Fibroblast of skin of right biceps (primary cell): ENCODE results near the gene HABP2.

Source experiments
- DNase-seq: peaks from one replicate; pipeline ENCODE4 v3.0.0-alpha.2; 2013

HABP2 gene

DNA sequence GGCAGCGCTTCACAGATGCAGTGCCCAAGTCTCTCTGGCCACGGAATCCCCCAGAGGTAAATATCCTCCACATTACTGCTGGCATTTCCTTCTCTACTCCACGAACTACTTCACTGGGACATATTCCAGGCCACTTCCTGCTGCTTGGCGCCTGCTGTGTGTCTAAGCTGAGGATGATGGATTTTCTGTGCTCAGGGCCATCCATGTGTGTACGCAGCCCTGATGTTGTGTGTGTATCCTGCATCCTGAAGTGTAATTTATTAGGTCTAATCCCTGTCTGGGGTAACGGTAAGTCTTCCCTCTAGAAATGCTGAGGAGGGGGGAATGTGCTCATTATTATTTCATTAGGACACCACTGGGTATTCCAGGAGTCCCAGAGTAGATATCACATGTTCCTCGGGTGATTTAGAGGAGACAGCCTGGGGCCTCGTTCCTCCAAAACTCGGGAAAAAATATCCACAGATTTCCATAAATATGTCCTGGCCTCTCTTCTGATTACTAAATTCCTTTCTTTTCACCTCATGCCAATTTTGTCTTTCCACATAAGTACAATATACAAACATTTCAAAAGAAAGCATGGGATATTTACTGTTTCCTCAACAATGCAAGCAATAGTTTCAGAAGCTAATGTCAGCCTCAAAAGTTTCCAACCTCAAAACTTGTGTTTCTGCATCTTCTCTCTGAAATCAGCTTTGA, 25.5 kb upstream of the HABP2 start:
- peak; percentile 82 for DNase-seq

DNA sequence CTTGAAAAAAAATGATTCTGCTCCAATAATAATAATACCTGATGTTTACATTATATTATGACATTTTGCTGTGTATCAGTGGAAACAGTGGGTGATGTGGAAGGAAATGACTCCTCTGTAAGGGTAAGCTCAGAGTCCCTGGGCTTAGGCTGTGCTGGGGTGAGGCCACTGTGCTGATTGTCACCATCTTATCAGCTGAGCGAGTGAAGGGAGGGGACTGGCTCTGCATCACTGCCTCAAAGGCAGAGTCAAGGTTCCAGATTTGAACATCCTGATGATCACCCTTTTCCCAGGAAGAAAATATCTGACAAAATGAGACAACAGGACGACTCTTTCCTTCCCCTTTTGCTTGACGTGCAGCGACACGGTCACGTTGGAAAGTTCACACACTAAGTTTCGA, 24.0 kb upstream of the HABP2 start:
- DNase-seq: no peak

DNA sequence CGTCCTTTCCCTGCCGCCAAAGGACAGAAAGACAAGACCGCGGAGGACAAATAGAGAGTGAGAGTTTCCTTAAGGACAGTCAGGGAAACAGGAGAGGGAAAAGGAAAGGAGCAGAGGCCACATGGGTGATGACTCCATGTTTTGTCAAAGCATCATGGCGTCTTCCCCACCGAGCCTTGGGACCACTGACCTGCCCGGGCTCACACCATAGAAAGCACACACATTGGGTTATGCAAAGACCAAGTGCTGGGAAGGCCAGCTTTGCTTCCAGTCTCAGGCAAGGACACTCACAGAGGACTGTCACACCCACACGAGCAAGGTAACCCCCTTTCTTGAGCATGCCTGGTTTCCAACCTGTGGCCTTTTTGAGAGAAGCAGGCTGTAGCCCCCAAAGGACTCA, 23.3 kb upstream of the HABP2 start:
- DNase-seq: no peak

DNA sequence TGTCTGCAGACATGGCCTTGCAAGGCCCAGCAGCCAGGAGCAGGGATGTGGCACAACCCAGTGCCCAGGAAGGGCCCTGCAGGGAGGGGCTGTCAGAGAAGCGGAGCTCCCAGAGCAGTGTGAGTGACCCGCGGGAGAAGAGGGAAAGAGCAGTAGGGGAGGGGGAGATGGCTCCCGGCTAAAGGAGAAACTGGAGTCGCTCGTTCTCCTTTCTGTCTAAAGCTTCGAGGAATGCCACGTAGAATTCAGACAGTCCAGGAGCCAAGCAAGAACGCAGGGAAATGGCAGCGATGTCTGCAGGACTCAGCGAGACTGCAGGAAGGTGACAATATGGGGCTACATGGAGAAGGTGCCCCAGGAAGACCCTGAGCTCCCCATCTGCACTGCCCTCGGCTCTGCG, 22.4 kb upstream of the HABP2 start:
- no peak for DNase-seq

DNA sequence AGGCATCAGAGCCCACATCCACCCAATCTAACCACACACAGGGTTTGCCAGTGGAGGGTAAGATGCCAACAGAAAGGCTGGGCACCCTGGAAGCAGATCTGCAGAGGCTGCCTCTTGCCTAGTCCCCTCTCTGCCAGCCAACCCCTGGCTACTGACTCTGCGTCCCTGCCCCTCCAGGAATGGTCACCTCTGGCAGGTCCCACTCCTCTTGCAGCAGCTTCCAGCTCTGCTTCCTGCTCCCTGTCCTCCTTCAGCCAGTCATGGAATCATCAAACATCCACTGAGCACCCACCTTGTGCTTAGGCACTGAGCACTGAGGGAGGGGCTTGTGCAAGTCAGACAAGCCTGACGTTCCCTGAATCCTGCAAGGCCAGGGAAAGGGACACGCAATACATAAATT, 20.1 kb upstream of the HABP2 start:
- DNase-seq: no peak

DNA sequence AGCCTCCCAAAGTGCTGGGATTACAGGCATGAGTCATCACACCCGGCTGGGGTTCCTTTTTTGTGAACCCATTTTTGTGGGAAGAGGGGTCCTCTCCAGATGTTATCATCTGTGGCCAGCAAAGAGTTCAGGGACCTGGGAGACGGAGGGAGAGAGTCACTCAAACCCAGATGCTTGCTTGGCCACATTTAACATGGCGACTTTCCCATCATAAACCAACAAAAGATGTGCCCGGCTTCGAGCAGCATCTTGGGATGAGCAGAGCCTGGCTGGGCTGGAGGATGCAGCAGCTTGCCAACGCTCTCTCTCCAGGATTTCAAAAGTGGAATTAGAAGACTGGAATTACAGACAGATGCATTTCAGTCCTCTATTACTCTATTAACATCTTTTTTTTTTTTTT, 19.1 kb upstream of the HABP2 start:
- DNase-seq: no peak

DNA sequence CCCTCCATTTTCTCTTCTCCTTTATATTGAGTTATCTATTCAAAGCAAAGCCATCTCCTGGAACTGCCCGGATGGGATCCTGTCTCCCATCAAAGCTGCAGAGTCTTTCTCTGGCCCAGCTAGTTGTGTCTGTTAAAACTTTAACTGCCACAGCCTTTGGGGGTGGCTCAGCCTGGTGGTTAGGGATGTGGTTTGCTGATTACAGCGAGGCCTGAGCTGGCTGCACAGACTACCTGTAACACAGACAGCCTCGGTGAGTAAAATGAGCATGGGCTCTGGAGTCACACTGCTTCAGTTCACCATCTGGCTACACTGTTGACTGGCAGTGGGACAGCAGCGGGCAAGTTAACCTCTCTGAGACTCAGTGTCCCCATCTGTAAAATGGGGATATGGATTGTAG, 18.4 kb upstream of the HABP2 start:
- DNase-seq: no peak

DNA sequence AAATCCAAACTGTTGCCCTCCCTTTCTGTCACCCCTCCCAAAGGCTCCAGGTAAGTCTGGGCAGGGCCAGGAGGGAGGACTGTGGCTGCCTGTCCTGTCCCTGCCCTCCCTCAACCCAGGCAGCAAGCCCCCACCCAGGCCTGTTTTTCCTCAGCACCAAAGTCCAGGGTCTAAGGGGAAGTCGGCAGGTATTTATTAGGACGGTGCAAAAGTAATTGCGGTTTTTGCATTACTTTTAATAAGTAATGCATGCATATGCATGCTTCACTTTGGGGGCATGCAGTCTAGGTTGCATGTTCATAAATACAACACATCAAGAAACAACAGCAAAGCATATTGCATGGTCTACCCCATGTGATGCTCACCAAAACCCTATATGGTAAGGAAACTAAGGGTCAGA, 15.2 kb upstream of the HABP2 start:
- DNase-seq: no peak

DNA sequence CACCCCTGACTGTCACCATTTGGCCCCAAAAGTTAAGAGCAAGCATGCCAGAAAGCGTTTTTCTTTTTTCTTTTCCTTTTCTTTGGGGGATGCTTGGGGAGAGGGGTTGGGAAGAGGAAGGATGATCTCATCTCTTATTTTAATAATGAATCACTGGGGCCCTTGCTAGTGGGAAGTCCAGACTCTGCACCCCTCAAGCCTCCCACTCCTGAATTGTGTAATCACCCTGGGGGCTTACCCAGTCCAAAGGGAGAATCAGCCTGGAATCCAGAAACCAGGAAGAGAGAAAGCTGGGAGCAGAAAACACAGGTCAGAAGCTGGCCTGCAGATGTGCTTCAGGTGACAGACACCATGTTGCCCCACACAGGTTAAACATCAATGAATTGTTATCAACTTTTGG, 14.7 kb upstream of the HABP2 start:
- DNase-seq: peak; percentile 48

DNA sequence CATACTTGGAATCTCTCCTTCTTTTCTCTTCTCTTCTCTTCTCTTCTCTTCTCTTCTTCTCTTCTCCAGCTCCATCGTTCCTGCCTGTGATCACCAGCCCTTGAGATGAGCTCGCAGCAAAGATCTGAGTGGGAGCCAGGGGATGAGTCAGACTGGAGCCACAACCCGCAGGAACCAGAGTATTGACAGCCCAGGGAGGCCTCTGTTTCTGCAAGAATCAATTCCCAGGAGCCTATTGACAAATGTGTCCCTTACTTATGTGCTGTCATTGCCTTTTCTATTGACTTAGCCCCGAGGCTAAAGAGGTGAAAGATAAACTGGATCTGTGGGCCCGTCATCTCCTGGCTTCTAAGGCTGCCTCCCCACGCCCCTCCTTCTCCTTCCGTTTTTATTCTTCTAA, 13.1 kb upstream of the HABP2 start:
- peak; percentile 86 for DNase-seq

DNA sequence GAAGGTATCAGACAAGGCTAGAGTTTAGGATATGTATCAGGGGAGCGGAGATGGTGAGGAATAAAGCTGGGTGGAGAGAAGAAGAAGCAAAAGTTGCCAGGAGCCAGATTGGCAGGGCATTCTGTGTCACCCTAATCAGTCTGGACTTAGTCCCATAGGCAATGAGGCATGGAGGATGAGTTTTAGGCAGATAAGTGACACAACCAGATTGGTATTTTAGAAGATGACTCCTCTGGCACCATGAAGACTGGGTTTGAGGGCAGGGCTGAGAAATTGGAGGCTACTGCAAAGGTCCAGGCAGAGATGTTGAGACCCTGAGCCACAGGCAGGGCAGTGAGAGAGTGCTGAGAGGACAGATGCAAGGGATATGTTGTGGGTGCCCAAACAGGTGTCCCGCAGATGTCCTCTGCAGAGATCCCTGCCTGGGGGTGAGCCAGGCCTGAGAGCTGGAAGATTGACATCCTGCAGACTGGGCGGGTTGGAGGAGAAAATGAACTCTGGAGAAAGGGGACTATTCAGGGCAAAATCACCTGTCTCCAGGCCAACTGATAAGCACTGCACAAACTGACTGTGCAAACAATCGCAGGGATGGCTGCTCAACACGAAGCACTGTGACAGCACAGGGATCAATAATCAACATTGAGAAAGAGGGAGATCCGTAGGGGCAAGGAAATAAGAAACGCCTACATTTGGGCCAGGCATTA, 11.9 kb upstream of the HABP2 start:
- DNase-seq: peak; percentile 58

DNA sequence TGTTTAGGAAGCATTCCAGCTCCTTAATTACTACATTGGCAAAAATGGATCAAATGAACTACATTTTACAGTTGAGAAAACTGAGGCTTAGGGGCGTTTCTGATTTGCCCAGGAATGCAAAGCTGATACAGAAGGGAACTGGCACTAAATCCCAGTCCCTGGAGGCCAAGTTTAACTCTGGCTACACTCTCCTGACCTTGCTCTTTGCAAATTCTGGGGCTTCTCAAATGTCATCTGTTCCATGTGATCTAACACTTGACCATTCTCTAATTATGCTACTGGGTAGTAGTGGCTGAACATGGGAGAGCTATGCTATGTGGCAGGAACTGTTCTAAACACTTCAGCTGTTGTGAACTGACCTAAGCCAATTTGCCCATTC, 11.3 kb upstream of the HABP2 start:
- DNase-seq: no peak

DNA sequence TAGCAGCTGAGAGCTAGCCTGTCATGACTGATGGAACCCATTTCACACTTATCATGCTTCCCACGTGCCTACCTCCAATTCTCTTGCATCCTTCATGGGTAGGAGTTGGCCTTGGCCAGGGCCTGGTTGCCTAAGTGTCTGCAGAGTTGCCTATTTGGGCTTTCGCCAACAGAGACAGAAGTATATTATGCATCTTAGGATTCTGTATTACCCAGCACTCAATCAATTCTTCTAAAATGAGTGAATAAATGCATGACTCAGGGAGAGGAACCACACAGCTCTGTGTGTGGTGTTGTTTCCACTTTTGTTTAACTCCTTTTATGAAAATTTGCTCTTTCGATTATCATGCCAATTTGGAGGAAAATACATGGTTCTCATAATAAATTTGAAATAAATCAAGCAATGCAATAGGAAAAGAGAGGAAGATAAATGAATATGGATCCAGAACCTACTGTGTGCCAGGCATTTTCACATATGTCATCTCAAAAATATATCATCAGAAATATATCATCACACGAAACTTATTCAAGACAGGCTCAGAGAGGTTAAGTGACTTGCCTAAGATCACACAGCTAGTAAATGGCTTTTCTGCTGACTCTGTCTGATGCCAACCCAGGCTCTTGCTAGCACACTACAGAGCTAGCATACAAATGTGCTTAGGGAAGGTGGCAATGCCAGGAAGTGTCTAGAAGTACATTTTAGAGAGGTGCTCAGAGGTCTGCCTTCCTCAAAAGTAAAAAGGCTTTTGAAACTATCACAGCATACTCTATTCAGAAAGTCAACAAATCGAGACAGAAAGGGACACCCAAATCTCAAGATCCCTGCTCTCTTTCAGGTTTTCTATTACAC, 9.5 kb upstream of the HABP2 start:
- DNase-seq: peak; percentile 51

DNA sequence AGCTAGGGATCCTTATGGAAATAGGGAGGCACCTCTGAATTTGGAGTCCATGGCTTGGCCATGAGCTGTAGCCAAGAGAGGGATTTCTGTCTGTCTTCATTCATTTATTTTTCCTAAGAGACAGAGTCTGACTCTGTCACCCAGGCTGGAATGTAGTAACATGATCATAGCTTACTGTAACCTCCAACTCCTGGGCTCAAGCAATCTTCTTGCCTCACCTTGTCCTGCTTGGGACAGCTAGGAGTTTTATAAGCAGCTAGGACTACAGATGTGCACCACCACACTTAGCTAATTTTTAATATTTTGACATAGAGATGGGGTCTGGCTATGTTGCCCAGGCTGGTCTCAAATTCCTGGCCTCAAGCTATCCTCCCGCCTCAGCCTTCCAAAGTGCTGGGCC, 8.5 kb upstream of the HABP2 start:
- DNase-seq: no peak

DNA sequence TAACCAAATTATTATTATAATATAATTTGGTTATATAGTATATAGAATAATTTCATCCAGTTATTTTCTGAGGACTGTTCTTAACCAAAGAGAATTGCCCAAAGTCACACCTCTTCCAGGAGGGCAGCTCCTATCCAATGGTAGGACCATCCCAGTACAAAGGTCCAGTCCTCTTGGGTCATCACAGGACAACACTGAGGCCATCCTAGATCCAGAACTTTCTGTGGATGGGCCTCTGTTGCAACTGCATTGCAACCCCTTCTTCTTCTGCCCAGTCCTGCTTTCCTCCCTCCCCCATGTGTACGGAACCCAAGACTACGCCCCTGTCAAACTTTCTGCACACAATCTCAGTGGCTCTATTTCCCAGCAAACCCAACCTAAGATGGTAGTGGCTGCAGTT, 5.4 kb upstream of the HABP2 start:
- no peak for DNase-seq

DNA sequence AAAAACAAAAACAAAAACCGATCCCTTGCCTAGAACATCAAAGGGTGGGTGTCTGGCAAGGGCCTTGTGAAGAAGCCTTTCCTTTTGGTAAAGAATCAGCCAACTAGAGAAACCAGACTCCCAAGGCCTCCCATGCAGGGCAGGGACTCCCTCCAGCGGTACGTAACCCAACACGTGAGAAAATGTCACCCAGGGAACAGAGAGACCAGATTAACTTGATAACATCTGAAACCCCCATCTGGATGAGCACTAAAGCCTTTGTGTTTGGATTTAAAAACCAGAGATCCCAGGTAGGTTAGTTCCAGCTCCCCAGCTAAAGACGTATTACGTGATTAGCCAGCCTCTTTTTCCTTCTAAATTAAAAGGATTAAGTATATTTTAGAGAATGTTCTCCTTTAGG, 3.0 kb upstream of the HABP2 start:
- no peak for DNase-seq

DNA sequence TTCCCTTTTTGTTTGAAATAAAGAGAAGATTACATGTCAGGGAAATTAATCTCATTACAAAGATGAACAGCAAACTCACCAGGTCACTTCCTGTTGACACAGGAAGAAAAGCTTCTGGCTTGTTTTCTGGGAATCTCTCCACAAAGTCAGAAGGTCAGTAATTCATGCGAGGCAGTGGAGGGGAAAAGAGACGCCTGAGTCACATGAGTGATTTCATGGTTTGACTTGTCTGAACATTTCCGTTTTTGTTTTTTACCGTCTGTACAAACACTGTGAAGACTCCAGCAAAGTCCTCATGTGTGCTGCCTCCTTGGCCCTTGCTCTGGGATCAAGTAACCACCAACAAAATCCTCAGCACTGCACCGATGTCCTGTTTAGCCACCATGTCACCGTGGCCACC, 2.5 kb upstream of the HABP2 start:
- peak; percentile 36 for DNase-seq

DNA sequence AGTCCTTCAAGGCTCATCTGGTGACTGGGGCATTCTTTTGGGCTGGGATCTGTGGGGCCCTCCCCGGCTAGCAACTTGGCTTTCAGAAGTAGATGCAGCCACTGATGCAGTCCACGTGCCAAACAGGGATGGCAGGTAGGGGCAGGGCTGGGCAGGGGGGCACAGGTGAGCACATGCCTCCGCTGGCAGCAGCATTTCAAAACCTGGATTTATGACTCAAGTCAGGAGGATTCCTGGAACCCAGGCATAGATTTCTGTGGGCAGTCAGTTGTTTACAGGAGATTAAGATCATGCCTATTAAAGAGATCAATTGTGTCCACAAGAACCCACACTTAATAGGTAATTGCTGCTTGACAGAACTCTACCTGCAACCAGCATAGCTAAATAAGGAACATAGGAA, 839 bp upstream of the HABP2 start:
- DNase-seq: no peak

DNA sequence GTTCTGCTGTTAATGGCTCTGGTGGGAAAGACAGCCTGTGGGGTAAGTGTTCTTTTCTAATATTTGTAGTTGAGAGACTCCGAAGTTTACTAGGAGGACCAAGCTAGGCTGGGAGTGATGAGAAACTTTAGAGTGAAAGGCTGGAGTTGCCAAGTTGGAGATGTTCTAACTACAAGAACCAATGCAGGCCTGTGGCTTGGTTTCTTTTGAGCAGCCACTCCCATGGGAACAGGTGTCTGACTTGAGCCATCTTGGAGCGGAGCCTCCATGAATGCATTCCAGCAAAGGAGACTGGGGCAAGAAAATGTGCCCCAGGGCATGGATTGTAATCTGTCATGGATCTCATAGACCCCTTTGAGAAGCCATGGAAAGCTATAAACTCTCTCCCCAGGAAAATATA, 296 bp downstream of the HABP2 start:
- DNase-seq: no peak

DNA sequence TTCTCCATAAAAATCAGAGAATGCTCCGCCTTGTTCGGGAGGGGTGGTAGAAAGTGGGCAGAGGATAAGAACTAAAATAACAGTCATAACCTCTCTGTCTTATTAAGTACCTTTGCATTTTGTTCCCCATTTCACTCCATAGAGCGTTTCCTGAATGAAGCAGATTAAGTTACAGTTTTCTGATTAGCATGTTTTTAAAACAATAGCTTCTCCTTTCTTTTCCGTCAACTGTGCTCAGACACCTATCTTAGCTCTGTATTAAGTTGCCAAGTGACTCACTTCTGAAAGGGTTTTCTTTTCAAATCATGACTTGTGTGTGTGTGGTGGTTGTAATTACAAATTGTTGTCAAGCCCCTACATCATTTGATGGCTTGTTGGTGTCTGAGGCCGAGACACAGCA, 1.4 kb downstream of the HABP2 start:
- DNase-seq: no peak

DNA sequence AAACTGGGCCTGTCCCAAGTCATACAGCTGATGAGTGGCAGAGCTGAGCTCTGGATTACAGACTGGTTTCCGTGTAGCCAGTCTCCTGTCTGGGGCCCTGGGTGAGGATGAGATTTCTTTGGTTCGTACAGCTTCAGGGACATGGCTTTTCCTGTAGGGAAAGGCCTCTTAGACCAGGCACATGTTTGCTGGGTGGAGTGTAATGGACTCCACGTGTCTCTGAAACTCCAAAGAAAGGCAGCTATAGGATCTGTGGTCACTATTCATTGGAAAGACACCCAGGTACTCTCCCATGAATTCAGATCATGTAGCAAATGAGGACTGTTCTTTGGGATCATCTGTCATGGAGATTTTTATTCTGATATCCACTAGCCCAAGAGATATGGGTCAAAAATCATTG, 2.4 kb downstream of the HABP2 start:
- DNase-seq: no peak

DNA sequence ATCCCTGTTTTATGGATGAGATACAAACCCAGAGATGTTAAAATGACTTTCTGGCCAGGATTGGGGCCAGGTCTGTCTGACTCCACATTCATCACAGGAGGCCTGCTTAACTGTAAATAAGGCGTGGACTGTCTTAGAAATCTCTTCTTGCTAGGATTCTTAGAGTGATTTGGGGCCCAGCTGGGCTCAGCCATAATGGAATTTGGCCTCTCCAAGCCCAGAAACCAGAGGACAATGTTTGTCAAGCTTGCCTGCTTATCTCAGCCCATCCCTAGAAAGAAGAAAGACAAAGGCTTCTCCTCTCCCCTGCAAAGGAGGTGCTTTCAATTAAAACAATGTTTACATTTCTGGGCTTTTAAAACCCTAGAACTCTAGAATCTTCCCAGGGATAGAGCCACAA, 2.9 kb downstream of the HABP2 start:
- DNase-seq: no peak

DNA sequence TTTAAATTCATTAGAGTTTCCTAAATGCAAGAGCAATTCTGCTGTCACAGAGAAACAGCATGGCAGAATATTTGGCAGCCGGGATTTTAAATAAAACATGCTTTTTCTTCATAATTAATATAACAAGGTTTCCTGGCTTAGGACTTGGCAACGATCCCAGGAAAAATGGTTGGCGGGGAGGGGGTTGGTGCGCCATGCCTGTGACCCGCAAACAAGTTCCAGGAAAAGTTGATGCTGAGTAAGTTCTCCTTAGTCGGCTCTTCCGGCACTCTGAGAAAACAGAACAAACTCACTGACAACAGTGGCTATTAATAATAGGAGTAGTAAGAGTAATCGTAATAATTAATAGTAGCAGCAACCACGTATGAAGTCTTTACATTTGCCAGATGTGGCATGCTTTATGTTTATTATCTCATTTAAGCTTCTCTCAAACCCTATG, 4.6 kb downstream of the HABP2 start:
- DNase-seq: peak; percentile 65

DNA sequence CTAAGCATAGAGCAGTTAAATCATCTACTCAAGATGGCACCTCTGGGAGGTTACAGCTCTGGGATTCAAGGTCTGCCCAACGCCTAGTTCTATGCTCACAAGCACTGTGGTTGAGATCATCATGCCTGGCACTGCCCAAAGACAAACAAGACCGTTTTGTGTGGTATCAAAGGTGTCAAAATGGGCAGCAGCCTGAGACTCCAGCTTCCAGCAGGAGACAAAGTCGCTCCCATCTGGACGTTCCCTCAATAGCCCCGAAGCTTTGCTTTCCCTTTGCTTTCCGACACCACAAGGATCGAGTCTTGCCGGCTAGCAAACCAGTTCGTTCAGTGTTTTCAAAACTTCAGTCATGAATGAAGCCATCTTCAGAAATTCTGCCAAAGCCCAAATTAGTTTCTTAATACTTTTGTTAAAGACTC, 5.1 kb downstream of the HABP2 start:
- DNase-seq: no peak
